ENCODE measurements around the gene LIPH. TPM values are rescaled to one million over a fixed set of nuclear protein-coding genes. Genes with fewer than 3 reads are reported as not detected.

LIPH gene
- total and polyA plus RNA-seq, 2 of the 8 experiments (the other 6 are each of a cell fraction or from before 2014, with no cell fraction given) = 0.08 TPM; not detected in 1

GRCh38 chr3:185498503-185499396 lies 53.6 kb downstream of the LIPH start, which contains the start of gene TMEM41A:
TSS of gene TMEM41A (minus strand) at chr3:185499035. CDS start at chr3:185498961, 74 bp downstream.
- CTCF ChIA-PET (ENCODE audit: partially characterized antibody) = interaction anchor here (1.2 to 1.4 kb wide), 3 partner anchors 41 to 77 kb away, joined by 3 to 6 read pairs (median 3); no protein-coding TSS in a partner anchor
- TF ChIP-seq CREB1 (IDR thresholded peaks at IDR 0.05) (peak; percentile 73), CTBP2 (IDR thresholded peaks at IDR 0.05; ENCODE audit: borderline replicate concordance, insufficient read depth, insufficient read length, low read length) (no peak), CHD1 (IDR thresholded peaks at IDR 0.05; ENCODE audit: low read depth, low read length) (no peak), SIN3A (conservative IDR thresholded peaks at IDR 0.05 in 1 of 2, IDR thresholded peaks at IDR 0.05 in 1 of 2; ENCODE audit: low read depth in 1 of 2, low read length in 2 of 2) (peak; percentile 71 to 87; a peak in 1 of 4 replicates), BRCA1 (IDR thresholded peaks at IDR 0.05; ENCODE audit: low read depth, low read length) (no peak), EGR1 (IDR thresholded peaks at IDR 0.05; ENCODE audit: borderline replicate concordance, low read depth, low read length) (no peak; the same call in 1 of the 2 replicates), SIX5 (IDR thresholded peaks at IDR 0.05; ENCODE audit: low read depth, low read length) (peak; percentile 18; the same call in 1 of the 2 replicates), SIRT6 (IDR thresholded peaks at IDR 0.05; ENCODE audit: low read length) (no peak), ASH2L (IDR thresholded peaks at IDR 0.05; ENCODE audit: low read length) (peak; percentile 99), HDAC6 (IDR thresholded peaks at IDR 0.05; ENCODE audit: low read depth, low read length) (no peak), SRF (IDR thresholded peaks at IDR 0.05; ENCODE audit: low read depth, low read length) (peak; percentile 59; the same call in 1 of the 2 replicates)

More at GRCh38 chr3:185498503-185499396, 53.6 kb downstream of the LIPH start, which contains the start of gene TMEM41A:
- H2BK20ac ChIP-seq (ENCODE audit: low read length) = no peak within 1 kb of the TSS
- peak within 1 kb of the TSS; percentile 84 to 93 (median 85) for H3K9ac ChIP-seq (replicated peaks in 1 of 4; ENCODE audit: extremely low read depth in 1 of 4, low read depth in 3 of 4, low read length in 3 of 4)
- peaks cover 3% of the 10 kb centered on the region; the same call in 1 of the 2 replicates for H3K79me1 ChIP-seq (ENCODE audit: low read depth, low read length)
- no peak within 1 kb of the TSS for H2AK5ac ChIP-seq (ENCODE audit: low read depth, low read length)
- H2BK12ac ChIP-seq (ENCODE audit: low read depth, low read length) = no peak within 1 kb of the TSS; the same call in 1 of the 2 replicates
- H3K36me3 ChIP-seq (ENCODE audit: control insufficient read depth in 2 of 4, insufficient read depth in 4 of 4, low read length in 3 of 4) = peaks cover 0 to 26% (median 13%) of the 10 kb centered on the region in 4 experiments; a peak in 6 of 8 replicates
- H3K4me2 ChIP-seq (ENCODE audit: insufficient read depth in 1 of 2, low read depth in 2 of 2, low read length in 2 of 2) = peak within 1 kb of the TSS; percentile 46 to 75
- no peak within 1 kb of the TSS for H3K4ac ChIP-seq (replicated peaks; ENCODE audit: insufficient read length, low read depth, low read length)
- no peak within 1 kb of the TSS for H2BK120ac ChIP-seq (replicated peaks; ENCODE audit: low read depth, low read length)
- peak within 1 kb of the TSS; percentile 61 for H3K56ac ChIP-seq (replicated peaks; ENCODE audit: insufficient read length, low read depth, low read length)
- H3K18ac ChIP-seq (ENCODE audit: extremely low read depth, low read length) = no peak within 1 kb of the TSS; the same call in 1 of the 2 replicates
- no peak within 1 kb of the TSS for H3K23ac ChIP-seq (ENCODE audit: insufficient read length)
- peak within 1 kb of the TSS; percentile 90 to 98 (median 91) for H3K4me3 ChIP-seq (ENCODE audit: extremely low read depth in 1 of 4, insufficient read depth in 2 of 4, low read depth in 3 of 4, low read length in 4 of 4)
- peak within 1 kb of the TSS; percentile 95 for H4K5ac ChIP-seq (ENCODE audit: insufficient read length, low read depth, low read length)
- peak within 1 kb of the TSS; percentile 82; the same call in 1 of the 2 replicates for H2AFZ ChIP-seq (ENCODE audit: low read length)
- H3K27ac ChIP-seq (ENCODE audit: low read depth, low read length) = peak within 1 kb of the TSS; percentile 66
- 3% methylated on average over 65 of the region's 82 CpGs; no CpG with 5 or more reads in 1 of the 2 experiments for WGBS, 2 experiments (ENCODE audit: extremely low coverage in 1 of 2, insufficient coverage in 1 of 2, insufficient read length in 1 of 2, insufficient replicate concordance in 2 of 2, low coverage in 1 of 2, low lambda C conversion rate in 2 of 2, missing lambda C conversion rate in 1 of 2)
- peak within 1 kb of the TSS; percentile 89; the same call in 1 of the 2 replicates for H2BK5ac ChIP-seq (ENCODE audit: low read depth, low read length)
- no peak within 1 kb of the TSS for H4K91ac ChIP-seq (replicated peaks; ENCODE audit: insufficient read length, low read length)
- H3K79me2 ChIP-seq (ENCODE audit: control insufficient read depth in 1 of 2, insufficient read depth in 2 of 2, low read length in 2 of 2) = peaks cover 0 to 10% of the 10 kb centered on the region in 2 experiments; a peak in 2 of 4 replicates
- H3K14ac ChIP-seq (ENCODE audit: insufficient read length) = no peak within 1 kb of the TSS
- DNase-seq (ENCODE audit: low read depth in 1 of 2, low spot score in 2 of 2) (peak; percentile 73 to 98), FAIRE-seq (no peak)
- peaks cover 5% of the 10 kb centered on the region in 2 experiments for H4K20me1 ChIP-seq (replicated peaks in 1 of 2; ENCODE audit: control insufficient read depth in 1 of 2, insufficient read depth in 2 of 2, low read length in 2 of 2)
- H2BK15ac ChIP-seq (ENCODE audit: low read length) = no peak within 1 kb of the TSS
- POLR2A ChIA-PET (ENCODE audit: partially characterized antibody) = interaction anchor here (0.6 to 1.5 kb wide), 23 partner anchors 9 to 161 kb away, joined by 3 to 9 read pairs (median 4); partner anchors contain the start of gene SENP2
- no peaks in the 10 kb centered on the region for H3K4me1 ChIP-seq (replicated peaks in 1 of 4; ENCODE audit: control insufficient read depth in 3 of 4, insufficient read depth in 4 of 4, low read length in 3 of 4)
- H4K8ac ChIP-seq (ENCODE audit: extremely low read depth, insufficient read depth, low read length) = peak within 1 kb of the TSS; percentile 97
- H3K23me2 ChIP-seq (ENCODE audit: low read depth, low read length) = peaks cover 3% of the 10 kb centered on the region
- H3K9me3 ChIP-seq (ENCODE audit: insufficient read depth in 2 of 2, low read depth in 1 of 2, low read length in 1 of 2) = no peaks in the 10 kb centered on the region
- H3K27me3 ChIP-seq (replicated peaks in 1 of 4; ENCODE audit: control insufficient read depth in 3 of 4, extremely low read depth in 1 of 4, insufficient read depth in 3 of 4, low read length in 3 of 4) = no peaks in the 10 kb centered on the region

Measured in H1 (cell line).